ENCODE results near the gene CHPT1. TPM values are rescaled to one million over a fixed set of nuclear protein-coding genes. Genes with fewer than 3 reads are reported as not detected.

CHPT1 gene
- total and polyA plus RNA-seq, 12 donors, result 42.2 to 215 (median 108) TPM

DNA sequence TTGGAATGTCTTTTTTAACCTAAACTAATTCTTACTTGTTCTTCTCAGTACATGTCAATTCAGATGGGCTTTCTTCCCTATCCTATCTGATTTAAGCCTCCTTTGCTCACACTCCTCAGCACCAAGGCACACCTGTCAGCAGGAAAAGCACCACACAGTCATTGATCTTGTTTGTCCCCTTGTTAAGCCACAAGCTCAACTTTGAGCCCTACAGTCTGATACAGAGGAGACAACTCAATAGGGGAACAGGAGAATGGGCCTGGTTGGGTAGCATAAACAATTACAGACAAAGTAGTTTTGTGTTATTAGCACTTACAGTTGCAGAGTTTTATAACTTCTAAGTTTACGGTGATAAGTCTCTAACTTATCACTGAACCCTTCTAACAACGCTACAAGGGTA, 71.3 kb downstream of the CHPT1 start:
- Histone ChIP-seq H3K4me3 (no peak overlapping the region), H3K36me3 (peaks cover 0 to 93% (median 11%) of the 10 kb centered on the region in 9 donors), H3K9me3 (no peaks in the 10 kb centered on the region), H3K4me1 (peaks cover 0 to 27% (median 0%) of the 10 kb centered on the region in 9 donors), H3K27ac (no peak overlapping the region), H3K27me3 (no peaks in the 10 kb centered on the region)
- DNase-seq (no peak), ATAC-seq (no peak)
- 60 to 70% methylated on average over 2 of the region's 2 CpGs for WGBS, 2 donors
- intact Hi-C loops (cut with DNase I), result loop anchor here in 2 of 10 donors (5.0 to 10.0 kb wide), 2 partner anchors 276 to 354 kb away; no protein-coding TSS in a partner anchor
- TF ChIP-seq, protein P1, sequence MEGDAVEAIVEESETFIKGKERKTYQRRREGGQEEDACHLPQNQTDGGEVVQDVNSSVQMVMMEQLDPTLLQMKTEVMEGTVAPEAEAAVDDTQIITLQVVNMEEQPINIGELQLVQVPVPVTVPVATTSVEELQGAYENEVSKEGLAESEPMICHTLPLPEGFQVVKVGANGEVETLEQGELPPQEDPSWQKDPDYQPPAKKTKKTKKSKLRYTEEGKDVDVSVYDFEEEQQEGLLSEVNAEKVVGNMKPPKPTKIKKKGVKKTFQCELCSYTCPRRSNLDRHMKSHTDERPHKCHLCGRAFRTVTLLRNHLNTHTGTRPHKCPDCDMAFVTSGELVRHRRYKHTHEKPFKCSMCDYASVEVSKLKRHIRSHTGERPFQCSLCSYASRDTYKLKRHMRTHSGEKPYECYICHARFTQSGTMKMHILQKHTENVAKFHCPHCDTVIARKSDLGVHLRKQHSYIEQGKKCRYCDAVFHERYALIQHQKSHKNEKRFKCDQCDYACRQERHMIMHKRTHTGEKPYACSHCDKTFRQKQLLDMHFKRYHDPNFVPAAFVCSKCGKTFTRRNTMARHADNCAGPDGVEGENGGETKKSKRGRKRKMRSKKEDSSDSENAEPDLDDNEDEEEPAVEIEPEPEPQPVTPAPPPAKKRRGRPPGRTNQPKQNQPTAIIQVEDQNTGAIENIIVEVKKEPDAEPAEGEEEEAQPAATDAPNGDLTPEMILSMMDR (IDR thresholded peaks at IDR 0.05), result no peak

DNA sequence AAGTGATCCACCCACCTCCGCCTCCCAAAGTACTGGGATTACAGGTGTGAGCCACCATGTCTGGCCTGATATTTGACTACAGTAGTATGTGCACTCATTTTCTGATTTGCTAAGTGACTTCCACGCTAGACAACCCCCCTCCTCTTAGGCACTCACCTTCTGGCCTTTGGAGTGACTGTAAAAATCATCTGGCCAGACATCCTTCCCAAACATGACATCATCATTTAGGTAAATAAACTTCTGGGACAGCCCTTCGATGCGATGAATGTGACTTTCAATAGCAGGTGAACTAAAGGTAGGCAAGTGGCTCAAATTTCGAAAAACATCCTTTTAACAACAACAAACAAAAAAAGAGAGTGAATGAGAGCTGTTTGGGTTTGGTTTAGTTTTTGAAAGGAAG, 72.4 kb downstream of the CHPT1 start:
- Histone ChIP-seq H3K4me1 (peaks cover 0 to 25% (median 0%) of the 10 kb centered on the region in 9 donors), H3K27me3 (no peaks in the 10 kb centered on the region), H3K4me3 (no peak overlapping the region), H3K9me3 (no peaks in the 10 kb centered on the region), H3K36me3 (peaks cover 0 to 82% (median 11%) of the 10 kb centered on the region in 9 donors), H3K27ac (no peak overlapping the region)
- TF ChIP-seq, protein P1 (IDR thresholded peaks at IDR 0.05), result no peak
- WGBS, 2 donors, result 95 to 96% methylated on average over 5 of the region's 5 CpGs
- ATAC-seq (no peak), DNase-seq (no peak)
- intact Hi-C loops (cut with DNase I), result loop anchor here in 4 of 10 donors (5.0 to 10.0 kb wide), 3 partner anchors 278 to 365 kb away; partner anchors contain the start of gene ARL1 (in 1 of the 4)

DNA sequence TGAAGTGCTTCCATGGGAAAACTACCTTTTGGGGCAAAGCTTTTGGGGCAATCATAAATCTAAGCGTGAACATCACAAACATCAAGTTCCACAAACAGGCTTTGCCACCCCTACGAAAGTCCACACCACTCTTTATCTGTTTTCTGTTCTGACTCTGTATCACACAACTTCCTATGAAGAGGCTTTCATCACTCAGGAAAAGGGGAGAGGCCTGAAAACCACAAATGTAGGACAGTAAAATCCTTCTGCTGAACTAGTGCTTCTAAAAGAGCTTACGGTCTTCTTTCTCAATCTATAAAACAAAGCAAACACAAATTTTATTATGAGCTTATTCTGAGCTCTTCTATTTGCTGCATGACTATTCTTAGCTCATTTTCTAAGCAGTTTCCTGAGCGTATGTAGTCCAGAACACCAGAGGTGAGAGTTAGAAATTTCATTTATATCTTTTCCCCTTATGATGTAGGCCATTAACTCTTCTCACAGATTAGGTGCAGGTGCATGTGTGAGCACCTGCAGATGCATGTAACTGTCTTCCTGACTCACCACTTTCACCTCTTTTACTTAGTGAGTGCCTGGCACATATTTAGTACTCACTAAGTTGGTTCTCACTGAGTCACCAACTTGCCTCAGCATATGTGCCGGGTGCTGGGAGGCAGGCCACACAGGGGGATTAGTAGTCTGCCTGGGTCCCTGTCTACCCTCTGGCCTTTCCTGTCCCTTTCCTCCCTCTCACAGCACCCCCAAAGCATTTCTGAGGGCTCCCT, 74.8 kb downstream of the CHPT1 start:
- H3K4me3 ChIP-seq, result no peak overlapping the region
- H3K4me1 ChIP-seq, result peaks cover 0 to 32% (median 1%) of the 10 kb centered on the region in 9 donors
- intact Hi-C loops (cut with DNase I), result loop anchor here in 6 of 10 donors (2.0 to 10.0 kb wide), 5 partner anchors 59 to 367 kb away; partner anchors contain the start of genes GNPTAB (in 5 of the 6) and ARL1 (in 1 of the 6)
- DNase-seq (no peak), ATAC-seq (no peak)
- H3K9me3 ChIP-seq, result no peaks in the 10 kb centered on the region
- H3K27ac ChIP-seq, result peak overlapping the region in 1 of 10 donors; percentile 31
- 81 to 85% methylated on average over 5 of the region's 5 CpGs for WGBS, 2 donors
- TF ChIP-seq, protein P1 (IDR thresholded peaks at IDR 0.05), result no peak
- H3K27me3 ChIP-seq, result no peaks in the 10 kb centered on the region
- peaks cover 0 to 77% (median 7%) of the 10 kb centered on the region in 9 donors for H3K36me3 ChIP-seq

DNA sequence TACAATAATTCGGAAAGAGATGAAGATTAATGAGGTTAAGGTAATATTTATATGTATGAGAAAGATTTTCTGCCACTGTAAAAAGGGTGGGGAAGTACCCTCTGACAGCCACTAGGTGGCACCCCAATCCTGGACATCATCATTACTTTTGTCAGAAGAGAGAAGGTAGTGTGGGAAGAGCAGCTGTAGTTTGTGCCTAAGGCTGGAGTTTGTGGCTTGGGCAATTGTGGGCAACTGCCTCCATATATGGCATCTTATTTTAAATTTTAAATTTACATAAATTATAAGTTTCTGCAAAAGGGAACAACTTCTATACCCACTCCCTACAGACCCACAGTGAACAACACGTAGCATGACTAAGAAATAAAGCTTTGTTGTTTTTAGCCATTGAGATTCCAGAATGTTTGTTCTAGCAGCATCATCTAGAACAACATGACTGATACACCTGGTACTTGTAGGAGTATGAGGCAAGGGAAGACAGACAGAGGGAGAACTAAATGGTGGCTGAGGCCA, 76.3 kb downstream of the CHPT1 start:
- ATAC-seq (peak; percentile 57 to 83 (median 74)), DNase-seq (peak; percentile 18 to 59)
- H3K36me3 ChIP-seq, result peaks cover 0 to 74% (median 4%) of the 10 kb centered on the region in 9 donors
- H3K9me3 ChIP-seq, result no peaks in the 10 kb centered on the region
- intact Hi-C loops (cut with DNase I), result loop anchor here in 7 of 10 donors (2.0 to 10.0 kb wide), 5 partner anchors 57 to 369 kb away; partner anchors contain the start of genes GNPTAB (in 6 of the 7) and ARL1 (in 1 of the 7)
- 56 to 58% methylated on average over 2 of the region's 2 CpGs for WGBS, 2 donors
- H3K27ac ChIP-seq, result no peak overlapping the region
- H3K4me3 ChIP-seq, result no peak overlapping the region
- TF ChIP-seq, protein P1 (IDR thresholded peaks at IDR 0.05), result peak; percentile 89 to 98 (median 95)
- H3K27me3 ChIP-seq, result no peaks in the 10 kb centered on the region
- peaks cover 0 to 40% (median 10%) of the 10 kb centered on the region in 9 donors for H3K4me1 ChIP-seq

Measured in heart right ventricle (tissue), 16 donors.